GM12865 (cell line): ENCODE measurements around the gene CDPF1.
A peak's percentile ranks its signal among the peaks of the same experiment; 100 is the strongest.

Source experiments
- DNase-seq: peaks from one replicate; pipeline ENCODE4 v3.0.0; 2010; ENCODE audit warnings: low read depth
- H3K4me3 ChIP-seq: 2 replicates; pipeline ENCODE4 v1.5.1; 2011; ENCODE audit warnings: mild to moderate bottlenecking, low read depth, low read length, control low read depth
- TF ChIP-seq, protein P1 (sequence below): IDR thresholded peaks from 2 replicates; pipeline ENCODE4 v1.5.1; 2011; ENCODE audit warnings: low read length, control low read depth, low read depth, inconsistent platforms; ENCODE audit not compliant: insufficient read depth; ENCODE audit errors: missing control alignments

The CDPF1 gene

DNA sequence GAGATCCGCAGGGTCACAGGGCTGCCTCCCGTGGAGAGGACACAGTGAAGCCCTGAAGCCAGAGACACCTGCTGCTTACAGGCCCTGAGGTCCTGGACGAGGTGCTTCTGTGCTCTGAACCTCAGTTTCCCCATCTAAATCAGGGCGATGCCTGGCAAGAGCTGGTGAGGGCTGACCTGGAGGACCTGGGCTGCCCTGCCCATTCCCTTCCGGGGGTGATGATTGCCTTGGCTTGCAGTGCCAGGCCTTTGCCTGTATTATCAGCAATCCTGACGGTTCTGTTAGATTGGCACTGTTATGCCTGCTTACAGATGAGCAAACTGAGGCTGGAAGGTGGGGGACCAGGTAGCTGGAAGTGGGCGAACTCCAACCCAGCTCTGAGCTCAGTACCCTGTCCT lies 38.8 kb upstream of the CDPF1 start:
- peak overlapping the region; percentile 92 for H3K4me3 ChIP-seq
- TF ChIP-seq, protein P1, sequence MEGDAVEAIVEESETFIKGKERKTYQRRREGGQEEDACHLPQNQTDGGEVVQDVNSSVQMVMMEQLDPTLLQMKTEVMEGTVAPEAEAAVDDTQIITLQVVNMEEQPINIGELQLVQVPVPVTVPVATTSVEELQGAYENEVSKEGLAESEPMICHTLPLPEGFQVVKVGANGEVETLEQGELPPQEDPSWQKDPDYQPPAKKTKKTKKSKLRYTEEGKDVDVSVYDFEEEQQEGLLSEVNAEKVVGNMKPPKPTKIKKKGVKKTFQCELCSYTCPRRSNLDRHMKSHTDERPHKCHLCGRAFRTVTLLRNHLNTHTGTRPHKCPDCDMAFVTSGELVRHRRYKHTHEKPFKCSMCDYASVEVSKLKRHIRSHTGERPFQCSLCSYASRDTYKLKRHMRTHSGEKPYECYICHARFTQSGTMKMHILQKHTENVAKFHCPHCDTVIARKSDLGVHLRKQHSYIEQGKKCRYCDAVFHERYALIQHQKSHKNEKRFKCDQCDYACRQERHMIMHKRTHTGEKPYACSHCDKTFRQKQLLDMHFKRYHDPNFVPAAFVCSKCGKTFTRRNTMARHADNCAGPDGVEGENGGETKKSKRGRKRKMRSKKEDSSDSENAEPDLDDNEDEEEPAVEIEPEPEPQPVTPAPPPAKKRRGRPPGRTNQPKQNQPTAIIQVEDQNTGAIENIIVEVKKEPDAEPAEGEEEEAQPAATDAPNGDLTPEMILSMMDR = no peak
- DNase-seq = no peak

DNA sequence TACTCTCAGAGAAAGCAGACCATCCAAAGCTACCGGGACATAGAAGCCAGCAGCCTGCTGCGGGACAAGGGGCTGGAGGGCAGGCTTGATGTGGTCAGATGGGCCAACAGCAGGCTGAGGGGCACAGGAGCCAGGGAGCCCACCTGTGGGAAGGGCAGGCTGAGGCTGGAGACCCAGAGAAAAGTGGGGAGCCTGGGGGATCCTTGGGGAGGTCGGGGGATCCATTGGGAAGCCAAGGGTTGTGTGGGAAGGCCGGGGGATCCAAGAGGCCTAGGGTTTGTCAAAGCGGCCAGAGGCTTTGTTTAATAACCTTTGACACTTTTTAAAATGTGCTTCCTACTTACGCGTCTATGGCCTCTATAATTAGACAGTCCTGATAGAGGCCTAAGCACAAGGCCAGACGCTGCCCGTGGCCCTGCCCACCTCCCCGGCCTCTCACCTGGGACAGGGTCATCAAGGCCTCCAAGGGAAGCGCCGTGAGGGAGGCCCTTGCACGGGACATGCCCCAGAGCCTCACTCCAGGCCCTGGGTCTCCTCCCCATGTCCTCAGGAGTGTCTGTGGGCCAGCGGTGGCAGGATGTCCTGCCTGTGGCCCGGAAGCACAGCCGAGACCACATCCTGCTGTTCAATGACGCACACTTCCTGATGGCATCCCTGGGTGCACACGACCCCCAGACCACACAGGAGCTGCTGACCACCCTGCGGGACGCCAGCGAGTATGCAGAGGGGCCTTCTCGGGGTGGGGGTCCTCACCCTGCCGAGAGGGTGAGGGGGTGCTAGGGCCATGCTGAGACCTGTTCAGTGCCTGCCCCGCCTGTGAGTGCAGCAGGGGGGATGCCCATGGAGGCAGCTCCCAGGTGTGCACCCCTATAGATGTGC lies 38.0 kb upstream of the CDPF1 start:
- peak; percentile 89 for DNase-seq
- TF ChIP-seq, protein P1 = no peak
- peak overlapping the region; percentile 92 for H3K4me3 ChIP-seq

DNA sequence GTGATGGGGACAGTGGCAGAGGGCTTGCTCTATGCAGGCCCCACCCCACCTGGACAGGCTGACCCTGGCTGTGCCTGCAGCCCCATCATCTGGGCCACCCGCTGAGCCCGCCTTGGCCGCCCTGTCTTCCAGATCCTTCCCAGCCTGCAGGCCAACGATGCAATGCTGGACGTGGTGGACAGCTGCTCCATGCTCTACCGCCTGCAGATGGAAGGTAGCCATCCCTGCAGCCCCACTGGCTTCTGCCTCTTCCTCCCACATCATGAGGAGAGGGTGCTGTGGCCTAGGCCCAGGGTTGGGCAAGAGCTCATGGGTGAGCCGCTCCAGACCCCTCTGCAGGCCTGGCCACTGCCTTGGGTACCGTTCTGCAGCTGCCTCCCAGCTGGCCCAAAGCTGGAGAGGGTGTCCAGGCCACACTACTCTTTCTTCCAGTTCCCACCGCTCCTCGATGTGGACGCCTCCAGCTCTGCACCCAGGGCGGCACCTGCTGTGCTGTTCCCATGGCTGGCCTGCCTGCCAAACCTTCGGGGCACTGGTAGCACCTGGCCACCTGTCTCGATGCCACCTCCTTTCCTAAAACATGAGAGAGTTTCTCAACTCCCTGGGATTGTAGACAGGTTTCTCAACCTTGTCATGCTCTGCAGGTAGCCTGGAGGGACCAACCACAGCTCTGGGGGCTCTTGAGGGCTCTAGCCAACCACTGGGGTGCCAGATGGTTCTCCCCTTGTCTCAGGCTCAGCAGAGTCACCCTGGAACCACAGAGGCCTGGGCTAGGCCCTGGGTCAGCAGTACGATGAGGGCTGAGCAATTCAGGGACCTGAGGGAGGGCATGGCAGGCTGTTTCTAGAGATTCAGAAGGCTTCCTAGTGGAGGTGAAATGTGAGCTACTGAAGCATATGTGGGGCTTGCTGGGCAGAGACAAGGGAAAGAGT lies 37.1 kb upstream of the CDPF1 start:
- H3K4me3 ChIP-seq = peak overlapping the region; percentile 92
- TF ChIP-seq, protein P1 = no peak
- no peak for DNase-seq

DNA sequence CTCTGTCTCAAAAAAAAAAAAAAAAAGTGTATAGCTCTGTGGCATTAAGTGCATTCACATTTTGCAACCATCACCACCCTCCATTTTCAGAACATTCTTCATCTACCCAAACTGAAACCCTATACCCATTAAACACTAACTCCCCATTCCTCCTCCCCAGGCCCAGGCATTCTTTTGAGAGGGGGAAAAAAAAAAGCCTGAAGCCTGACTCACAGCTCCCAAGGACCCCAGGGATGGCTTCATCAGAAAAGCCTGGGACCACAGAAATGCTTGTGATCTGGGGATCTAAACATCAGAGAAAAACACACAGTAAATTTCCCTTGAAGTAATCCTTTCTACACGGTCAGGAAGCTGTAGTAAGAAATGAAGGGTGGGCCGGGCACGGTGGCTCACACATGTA lies 35.9 kb upstream of the CDPF1 start:
- H3K4me3 ChIP-seq = no peak overlapping the region
- TF ChIP-seq, protein P1 = no peak
- DNase-seq = no peak

DNA sequence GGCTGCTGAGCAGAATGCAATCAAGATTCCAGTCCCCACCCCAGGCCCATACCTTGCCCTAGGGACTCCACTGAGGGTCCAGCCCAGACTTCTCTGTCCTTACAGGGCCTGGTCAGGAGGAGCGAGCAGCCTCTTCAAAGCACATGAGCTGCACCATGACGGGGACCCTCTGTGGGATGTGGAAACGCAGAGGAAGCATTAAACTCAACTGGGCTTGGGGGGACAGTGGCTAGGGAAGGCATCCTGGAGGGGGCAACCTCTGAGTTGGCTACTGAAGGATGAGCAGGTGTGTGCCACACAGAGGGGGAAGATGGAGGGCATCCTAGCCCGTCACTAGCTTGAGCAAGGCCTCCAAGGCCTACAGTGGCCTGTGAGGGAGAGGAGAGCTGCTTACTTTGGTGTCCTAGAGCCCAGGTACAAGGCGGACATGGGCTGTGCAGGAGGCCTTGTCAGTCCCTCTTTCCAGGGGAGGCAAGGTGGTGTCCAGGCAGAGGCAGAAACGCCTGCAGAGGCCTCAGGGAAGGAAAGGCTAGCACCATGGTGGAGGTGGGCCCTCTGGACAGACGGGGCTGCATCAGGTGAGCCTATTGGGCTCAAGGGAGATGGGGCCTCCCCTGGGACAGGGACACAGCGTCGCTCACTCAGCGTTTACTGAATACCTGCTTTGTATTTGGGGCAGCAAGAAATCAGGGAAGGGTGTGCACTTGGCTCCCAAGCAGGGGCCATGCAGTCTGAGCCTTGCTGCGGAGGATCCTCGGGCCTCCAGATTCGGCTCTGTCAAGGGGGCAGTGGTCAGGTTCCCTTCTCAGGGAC lies 32.0 kb upstream of the CDPF1 start:
- TF ChIP-seq, protein P1 = no peak
- DNase-seq = no peak
- H3K4me3 ChIP-seq = no peak overlapping the region

DNA sequence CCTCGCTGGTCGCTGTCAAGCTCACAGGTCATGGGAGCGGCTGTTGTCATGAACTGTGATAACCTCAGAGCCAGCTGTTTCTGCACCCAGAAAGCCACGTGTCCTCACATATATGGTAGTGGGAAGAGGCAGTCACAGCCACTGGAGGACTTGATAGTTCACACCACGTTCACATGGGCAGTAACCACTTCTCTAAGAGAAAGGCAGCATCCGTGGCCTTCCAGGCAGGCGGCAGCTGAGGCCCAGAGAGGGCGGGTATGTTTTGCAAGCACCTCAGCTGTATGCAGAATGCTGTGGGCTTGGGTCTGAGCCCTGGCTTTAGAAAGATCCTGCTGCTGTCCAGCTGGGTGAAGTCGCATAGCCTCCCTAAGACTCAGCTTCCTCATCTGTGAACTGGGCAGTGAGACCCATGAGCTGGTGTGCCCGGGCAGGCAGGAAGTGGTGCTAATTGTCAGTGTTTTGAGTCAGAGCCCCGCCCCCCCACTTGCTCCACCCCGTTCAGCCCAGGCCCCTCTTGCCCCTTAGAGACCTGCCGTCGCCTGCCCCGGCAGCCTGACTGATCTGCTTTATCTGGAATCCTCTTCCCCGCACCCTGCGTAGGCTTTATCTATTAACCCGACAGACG lies 31.0 kb upstream of the CDPF1 start:
- no peak overlapping the region for H3K4me3 ChIP-seq
- TF ChIP-seq, protein P1 = no peak
- peak; percentile 31 for DNase-seq
